GM12873 (cell line): ENCODE measurements around the gene RUSC2.

Source experiments
- TF ChIP-seq, protein P1 (sequence below): IDR thresholded peaks from 2 replicates; pipeline ENCODE4 v1.5.1; 2012; ENCODE audit warnings: low read depth, mild to moderate bottlenecking, moderate library complexity, low read length, control low read depth; ENCODE audit not compliant: insufficient read depth; ENCODE audit errors: missing control alignments

RUSC2 gene

DNA sequence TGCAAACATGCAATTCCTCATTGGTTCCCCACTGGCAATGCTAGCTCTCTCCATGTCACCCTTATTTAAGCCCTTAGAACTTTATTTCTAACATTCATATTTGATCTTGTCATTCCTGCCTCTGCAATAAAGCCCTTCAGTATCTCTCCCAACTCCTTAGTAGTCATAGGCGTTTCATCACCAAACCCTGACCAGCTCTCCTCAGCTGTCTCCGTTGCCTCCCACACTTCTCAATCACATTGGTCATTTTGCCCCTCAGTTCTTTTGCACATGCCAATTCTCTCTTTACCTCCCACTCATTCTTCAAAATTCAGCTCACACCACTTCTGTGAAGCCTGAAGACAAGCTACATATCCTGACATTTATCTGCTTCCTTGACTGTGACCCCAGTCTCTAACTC is 2.8 kb upstream of the RUSC2 start:
- TF ChIP-seq, protein P1, sequence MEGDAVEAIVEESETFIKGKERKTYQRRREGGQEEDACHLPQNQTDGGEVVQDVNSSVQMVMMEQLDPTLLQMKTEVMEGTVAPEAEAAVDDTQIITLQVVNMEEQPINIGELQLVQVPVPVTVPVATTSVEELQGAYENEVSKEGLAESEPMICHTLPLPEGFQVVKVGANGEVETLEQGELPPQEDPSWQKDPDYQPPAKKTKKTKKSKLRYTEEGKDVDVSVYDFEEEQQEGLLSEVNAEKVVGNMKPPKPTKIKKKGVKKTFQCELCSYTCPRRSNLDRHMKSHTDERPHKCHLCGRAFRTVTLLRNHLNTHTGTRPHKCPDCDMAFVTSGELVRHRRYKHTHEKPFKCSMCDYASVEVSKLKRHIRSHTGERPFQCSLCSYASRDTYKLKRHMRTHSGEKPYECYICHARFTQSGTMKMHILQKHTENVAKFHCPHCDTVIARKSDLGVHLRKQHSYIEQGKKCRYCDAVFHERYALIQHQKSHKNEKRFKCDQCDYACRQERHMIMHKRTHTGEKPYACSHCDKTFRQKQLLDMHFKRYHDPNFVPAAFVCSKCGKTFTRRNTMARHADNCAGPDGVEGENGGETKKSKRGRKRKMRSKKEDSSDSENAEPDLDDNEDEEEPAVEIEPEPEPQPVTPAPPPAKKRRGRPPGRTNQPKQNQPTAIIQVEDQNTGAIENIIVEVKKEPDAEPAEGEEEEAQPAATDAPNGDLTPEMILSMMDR: no peak

DNA sequence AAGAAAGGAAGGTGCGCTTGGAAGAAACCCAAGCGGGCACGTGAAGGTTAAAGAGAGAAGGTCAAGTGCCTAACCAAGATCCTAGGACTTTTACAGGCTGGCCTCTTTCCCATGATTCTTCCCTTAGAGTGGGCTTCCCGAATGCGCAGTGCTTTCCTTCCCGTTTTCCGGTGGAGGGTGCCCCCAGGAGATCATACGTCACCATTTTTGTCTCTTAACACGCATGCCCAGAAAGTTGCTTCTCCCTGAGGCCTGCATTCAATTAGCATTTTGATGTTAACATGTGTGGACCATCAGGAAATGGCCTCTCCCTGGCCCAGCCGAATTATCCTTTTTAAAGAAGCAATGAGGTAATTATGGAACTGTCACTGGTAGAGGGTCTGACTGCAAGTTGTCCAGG is 1.9 kb upstream of the RUSC2 start:
- TF ChIP-seq, protein P1: no peak

DNA sequence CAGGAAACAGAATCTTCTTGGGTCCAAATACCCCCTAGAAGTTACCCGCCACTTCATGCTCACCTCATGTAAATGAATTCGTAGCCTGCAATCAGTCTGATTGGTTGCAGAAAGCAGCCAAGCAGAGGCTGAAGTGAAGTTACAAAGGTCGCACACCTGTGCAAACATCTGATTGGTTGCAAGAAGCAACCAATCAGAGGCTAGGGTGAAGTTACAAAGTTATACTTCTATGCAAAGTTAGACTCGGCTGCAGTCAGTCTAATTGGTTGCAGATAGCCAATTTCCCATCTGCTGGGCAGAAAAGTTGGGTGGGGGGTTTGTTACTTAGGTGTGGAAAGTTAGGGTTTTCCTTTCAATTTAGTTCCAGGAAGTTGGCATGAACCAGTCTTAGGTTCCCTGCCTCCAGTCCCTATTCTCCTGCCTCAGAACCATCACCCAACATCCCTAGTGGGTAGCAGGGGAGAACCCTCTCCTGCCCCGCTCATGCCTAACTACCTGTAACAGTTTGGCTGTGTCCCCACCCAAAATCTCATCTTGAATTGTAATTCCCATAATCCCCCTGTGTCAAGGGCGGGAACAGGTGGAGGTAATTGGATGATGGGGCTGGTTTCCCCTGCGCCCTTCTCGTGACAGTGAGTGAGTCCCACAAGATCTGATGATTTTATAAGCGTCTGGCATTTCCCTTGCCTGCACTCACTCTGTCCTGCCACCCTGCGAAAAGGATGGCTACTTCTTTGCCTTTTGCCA is 1.2 kb upstream of the RUSC2 start:
- TF ChIP-seq, protein P1: no peak

GRCh38 chr9:35490155-35490909 is 421 bp downstream of the RUSC2 start:
- TF ChIP-seq, protein P1: no peak

- TF ChIP-seq, protein P1: no peak
Observed at GRCh38 chr9:35490910-35491465, 1.1 kb downstream of the RUSC2 start.

DNA sequence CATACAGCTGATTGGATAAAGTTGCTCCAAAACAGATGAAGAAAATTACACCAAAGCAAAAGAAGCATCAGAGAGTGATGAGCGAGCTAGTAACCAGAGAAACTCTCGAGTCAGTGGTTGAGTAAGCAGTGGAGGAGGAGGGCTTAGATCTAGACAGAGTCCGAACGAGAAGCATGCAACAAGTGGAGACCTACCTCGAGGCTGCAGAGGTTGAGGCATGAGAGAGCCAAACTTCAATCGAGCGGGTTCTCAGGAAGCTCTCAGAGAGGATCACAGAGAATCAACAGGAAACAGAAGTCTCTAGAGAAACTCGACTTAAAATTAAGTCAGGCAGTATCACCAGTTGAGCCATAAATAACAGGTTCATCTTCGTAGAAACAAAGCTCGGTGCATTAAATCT is 6.1 kb downstream of the RUSC2 start:
- TF ChIP-seq, protein P1: no peak

DNA sequence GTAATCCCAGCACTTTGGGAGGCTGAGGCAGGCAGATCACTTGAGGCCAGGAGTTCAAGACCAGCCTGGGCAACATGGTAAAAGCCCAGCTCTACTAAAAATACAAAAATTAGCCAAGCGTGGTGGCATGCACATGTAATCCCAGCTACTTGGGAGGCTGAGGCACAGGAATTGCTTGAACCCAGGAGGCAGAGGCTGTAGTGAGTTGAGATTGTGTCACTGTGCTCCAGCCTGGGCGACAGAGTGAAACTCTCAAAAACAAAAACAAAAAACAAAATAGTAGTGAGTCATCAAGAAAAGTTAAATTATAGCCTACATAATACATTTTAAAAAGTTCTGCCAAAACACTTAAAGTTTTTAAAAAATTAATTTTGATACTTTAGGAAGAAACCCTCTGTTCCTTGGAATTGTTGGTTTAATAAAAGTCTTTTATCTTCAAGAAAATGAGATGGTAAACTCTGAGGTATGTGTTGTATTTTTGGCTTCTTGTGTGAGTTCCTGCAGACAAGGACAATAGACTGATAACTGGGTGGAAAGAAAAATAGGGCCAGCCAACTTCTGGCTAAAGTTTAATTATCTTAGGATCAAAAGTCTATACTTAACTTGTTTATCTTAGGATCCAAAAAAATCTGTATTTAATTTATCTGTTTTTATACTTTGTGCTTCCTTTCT is 9.3 kb downstream of the RUSC2 start:
- TF ChIP-seq, protein P1: no peak
